CD14-positive monocyte (primary cell): ENCODE results near the gene IGSF22. TPM values are rescaled to one million over a fixed set of nuclear protein-coding genes. Genes with fewer than 3 reads are reported as not detected.
"Not testable (repeated sequence)": the region's sequence is repeated elsewhere in the genome, so short reads cannot be mapped to it uniquely, and the experiment has no call there.

Experiments used
- DNase-seq, 3 donors: peaks; one replicate each; pipeline ENCODE4 v3.0.0-alpha.2; 2011 to 2022
- H2AFZ ChIP-seq: 2 replicates; pipeline ENCODE4 v1.6.0; 2012; ENCODE audit warnings: mild to moderate bottlenecking, low read depth, low read length, inconsistent platforms; ENCODE audit not compliant: insufficient read depth, poor library complexity, severe bottlenecking
- H3K27ac ChIP-seq, 2 donors: 1 replicate in 1 of 2; 2 replicates in 1 of 2; pipeline ENCODE4 v1.5.1; 2012 to 2013; ENCODE audit warnings: low read length in 2 of 2, control low read depth in 1 of 2, inconsistent platforms in 1 of 2, low read depth in 1 of 2, mild to moderate bottlenecking in 1 of 2
- H3K27me3 ChIP-seq, 2 donors: one replicate each; pipeline versions ENCODE4 v1.6.0 to v1.6.1; 2011 to 2013; ENCODE audit warnings: low read length in 2 of 2; ENCODE audit not compliant: control insufficient read depth in 2 of 2, insufficient read depth in 2 of 2
- H3K36me3 ChIP-seq, 2 donors: replicated peaks in 1 of 2; 1 replicate in 1 of 2; 2 replicates in 1 of 2; pipeline versions ENCODE4 v1.5.1 to v1.6.1; 2012 to 2013; ENCODE audit warnings: low read length in 2 of 2, control low read depth in 1 of 2, inconsistent platforms in 1 of 2, mild to moderate bottlenecking in 1 of 2; ENCODE audit not compliant: insufficient read depth in 2 of 2, control insufficient read depth in 1 of 2
- H3K4me1 ChIP-seq, 2 donors: 1 replicate in 1 of 2; 2 replicates in 1 of 2; pipeline versions ENCODE4 v1.5.1 to v1.6.1; 2012 to 2013; ENCODE audit warnings: low read length in 2 of 2, control low read depth in 1 of 2, inconsistent platforms in 1 of 2, mild to moderate bottlenecking in 1 of 2, moderate library complexity in 1 of 2; ENCODE audit not compliant: insufficient read depth in 2 of 2, control insufficient read depth in 1 of 2
- H3K4me2 ChIP-seq: replicated peaks from 2 replicates; pipeline ENCODE3; 2012; ENCODE audit warnings: low read length, moderate library complexity, mild to moderate bottlenecking; ENCODE audit not compliant: poor library complexity, severe bottlenecking; ENCODE audit errors: extremely low read depth
- H3K4me3 ChIP-seq, 3 experiments: fragments of 200-600 bp in 1 of 3; sonication (generic) in 1 of 3; replicated peaks in 1 of 3; 1 replicate in 2 of 3; 2 replicates in 1 of 3; pipeline ENCODE4 v1.5.1; 2011 to 2013; ENCODE audit warnings: low read length in 3 of 3, mild to moderate bottlenecking in 3 of 3, control low read depth in 2 of 3, low read depth in 2 of 3, inconsistent platforms in 1 of 3, moderate library complexity in 1 of 3
- H3K79me2 ChIP-seq: 2 replicates; pipeline ENCODE4 v1.6.0; 2012; ENCODE audit warnings: mild to moderate bottlenecking, control low read depth, inconsistent platforms, low read length, moderate library complexity; ENCODE audit not compliant: insufficient read depth
- H3K9ac ChIP-seq: 2 replicates; pipeline ENCODE4 v1.6.0; 2017; ENCODE audit warnings: low read length, mild to moderate bottlenecking; ENCODE audit not compliant: insufficient read depth, poor library complexity, severe bottlenecking
- H3K9me3 ChIP-seq, 2 donors: replicated peaks in 1 of 2; 1 replicate in 1 of 2; 2 replicates in 1 of 2; pipeline versions ENCODE4 v1.5.1 to v1.6.1; 2012 to 2013; ENCODE audit warnings: low read length in 2 of 2, control low read depth in 1 of 2; ENCODE audit not compliant: control insufficient read depth in 1 of 2, insufficient read depth in 1 of 2
- H4K20me1 ChIP-seq: 2 replicates; pipeline ENCODE4 v1.6.0; 2012; ENCODE audit warnings: mild to moderate bottlenecking, low read length, control low read depth, moderate library complexity; ENCODE audit not compliant: insufficient read depth
- H3K27ac Mint-ChIP-seq, 7 donors: one replicate each; pipeline ENCODE4 v1.8.0; 2020; ENCODE audit warnings: mild to moderate bottlenecking in 7 of 7, mixed read lengths in 7 of 7, moderate library complexity in 6 of 7, inconsistent platforms in 2 of 7
- H3K27me3 Mint-ChIP-seq, 3 donors: one replicate each; pipeline ENCODE4 v1.8.0; 2021 to 2022; ENCODE audit warnings: low read depth in 3 of 3, mild to moderate bottlenecking in 3 of 3, mixed read lengths in 3 of 3, moderate library complexity in 3 of 3, inconsistent platforms in 1 of 3
- H3K36me3 Mint-ChIP-seq, 2 donors: one replicate each; pipeline ENCODE4 v1.8.0; 2020; ENCODE audit warnings: mixed read lengths in 2 of 2, inconsistent platforms in 1 of 2, mild to moderate bottlenecking in 1 of 2
- H3K4me1 Mint-ChIP-seq: one replicate; pipeline ENCODE4 v1.8.0; 2020; ENCODE audit warnings: mild to moderate bottlenecking, mixed read lengths
- H3K4me3 Mint-ChIP-seq, 2 donors: one replicate each; pipeline ENCODE4 v1.8.0; 2020; ENCODE audit warnings: mild to moderate bottlenecking in 2 of 2, mixed read lengths in 2 of 2, moderate library complexity in 1 of 2
- H3K9me3 Mint-ChIP-seq, 7 donors: one replicate each; pipeline ENCODE4 v1.8.0; 2020 to 2022; ENCODE audit warnings: mixed read lengths in 7 of 7, mild to moderate bottlenecking in 6 of 7, moderate library complexity in 6 of 7, inconsistent platforms in 2 of 7
- CTCF ChIP-seq: fragments of 200-600 bp; IDR thresholded peaks from one replicate; pipeline ENCODE4 v1.8.0; 2022; ENCODE audit warnings: antibody characterized with exemption, mild to moderate bottlenecking
- WGBS: methylation state at CpG from one replicate; pipeline ENCODE4 v1.1.5; 2013; ENCODE audit warnings: missing lambda C conversion rate; ENCODE audit not compliant: insufficient coverage; 5-methylcytosine and 5-hydroxymethylcytosine counted together
- intact Hi-C, 2 donors: fragments of 100-400 bp; cut with micrococcal nuclease; formaldehyde crosslinking; loops; one replicate each; pipeline versions ENCODE4 v1.15.0 to v1.15.1; 2023
- polyA plus RNA-seq, 3 donors: library from polyadenylated mRNA; depleted of rRNA in 1 of 3; unstranded in 2 of 3; stranded (reverse) in 1 of 3; fragments of 300-500 nt in 2 of 3; fragments of >200 nt in 1 of 3; fragmentation: Illumina TruSeq in 2 of 3; gene quantifications; 1 replicate in 2 of 3; 2 replicates in 1 of 3; pipeline ENCODE4 v1.2.3, GENCODE V29; 2012 to 2021

Gene IGSF22
- polyA plus RNA-seq, 3 donors: not detected

GRCh38 chr11:18677560-18677959, 48.4 kb downstream of the IGSF22 start:
- no peak overlapping the region for H2AFZ ChIP-seq
- Mint-ChIP-seq H3K27ac (no peak overlapping the region), H3K9me3 (no peaks in the 10 kb centered on the region), H3K4me1 (peaks cover 5% of the 10 kb centered on the region), H3K27me3 (peaks cover 0 to 6% (median 0%) of the 10 kb centered on the region in 3 donors), H3K4me3 (no peak overlapping the region), H3K36me3 (no peaks in the 10 kb centered on the region)
- DNase-seq: no peak
- H3K4me2 ChIP-seq: no peak overlapping the region
- no peak overlapping the region for H3K4me3 ChIP-seq
- WGBS: no CpG with 5 or more reads among the region's 3 CpGs
- H3K27me3 ChIP-seq: no peaks in the 10 kb centered on the region
- intact Hi-C loops: no loop called here
- H3K9me3 ChIP-seq: no peaks in the 10 kb centered on the region
- H3K79me2 ChIP-seq: no peaks in the 10 kb centered on the region
- no peaks in the 10 kb centered on the region for H3K4me1 ChIP-seq
- no peak for TF ChIP-seq CTCF
- no peak overlapping the region for H3K27ac ChIP-seq
- no peaks in the 10 kb centered on the region for H3K36me3 ChIP-seq
- H3K9ac ChIP-seq: no peak overlapping the region
- no peaks in the 10 kb centered on the region for H4K20me1 ChIP-seq

- Histone ChIP-seq H4K20me1 (no peaks in the 10 kb centered on the region), H3K79me2 (no peaks in the 10 kb centered on the region), H3K4me1 (no peaks in the 10 kb centered on the region), H3K4me3 (no peak overlapping the region), H3K4me2 (no peak overlapping the region), H3K9ac (no peak overlapping the region), H3K27ac (no peak overlapping the region), H3K9me3 (no peaks in the 10 kb centered on the region), H3K36me3 (no peaks in the 10 kb centered on the region), H3K27me3 (no peaks in the 10 kb centered on the region), H2AFZ (no peak overlapping the region)
- Mint-ChIP-seq H3K9me3 (no peaks in the 10 kb centered on the region), H3K27ac (no peak overlapping the region), H3K4me3 (no peak overlapping the region), H3K4me1 (peaks cover 6% of the 10 kb centered on the region), H3K36me3 (no peaks in the 10 kb centered on the region), H3K27me3 (peaks cover 0 to 6% (median 0%) of the 10 kb centered on the region in 3 donors)
- intact Hi-C loops: no loop called here
- WGBS: no CpG with 5 or more reads among the region's 4 CpGs
- no peak for TF ChIP-seq CTCF
- DNase-seq: no peak
These were observed 49.2 kb downstream of the IGSF22 start for GRCh38 chr11:18676803-18677202.

GRCh38 chr11:18672209-18672608, 53.8 kb downstream of the IGSF22 start:
- H3K4me3 Mint-ChIP-seq, H3K36me3 Mint-ChIP-seq, H3K36me3 ChIP-seq, DNase-seq, H2AFZ ChIP-seq, H3K9me3 Mint-ChIP-seq, H3K9ac ChIP-seq, H4K20me1 ChIP-seq, H3K4me3 ChIP-seq, H3K9me3 ChIP-seq, H3K4me2 ChIP-seq, intact Hi-C loops, H3K27ac Mint-ChIP-seq, H3K27me3 Mint-ChIP-seq, H3K27me3 ChIP-seq, H3K79me2 ChIP-seq, H3K27ac ChIP-seq: not testable (repeated sequence)
- WGBS: no CpG with 5 or more reads among the region's 7 CpGs
- H3K4me1 Mint-ChIP-seq: peaks cover 25% of the 10 kb centered on the region
- H3K4me1 ChIP-seq: peaks cover 18 to 22% of the 10 kb centered on the region in 2 donors
